Esophagus squamous epithelium (tissue), 4 donors: ENCODE data around the gene MLLT10.

Experiments used
- POLR2A ChIP-seq, 4 donors: fragments of 450-650 bp; IDR thresholded peaks; one replicate each; pipeline ENCODE4 v1.6.1; 2017; ENCODE audit warnings: antibody characterized with exemption in 4 of 4, mild to moderate bottlenecking in 4 of 4, moderate library complexity in 3 of 4
- TF ChIP-seq, protein P1 (sequence below), 6 experiments: fragments of 450-650 bp in 4 of 6; fragments of 200-600 bp in 2 of 6; sonication (generic) in 2 of 6; IDR thresholded peaks; one replicate each; pipeline ENCODE4 v1.5.1; 2016 to 2019; ENCODE audit warnings: antibody characterized with exemption in 6 of 6, mild to moderate bottlenecking in 4 of 6, moderate library complexity in 4 of 6

- TF ChIP-seq, protein P1, sequence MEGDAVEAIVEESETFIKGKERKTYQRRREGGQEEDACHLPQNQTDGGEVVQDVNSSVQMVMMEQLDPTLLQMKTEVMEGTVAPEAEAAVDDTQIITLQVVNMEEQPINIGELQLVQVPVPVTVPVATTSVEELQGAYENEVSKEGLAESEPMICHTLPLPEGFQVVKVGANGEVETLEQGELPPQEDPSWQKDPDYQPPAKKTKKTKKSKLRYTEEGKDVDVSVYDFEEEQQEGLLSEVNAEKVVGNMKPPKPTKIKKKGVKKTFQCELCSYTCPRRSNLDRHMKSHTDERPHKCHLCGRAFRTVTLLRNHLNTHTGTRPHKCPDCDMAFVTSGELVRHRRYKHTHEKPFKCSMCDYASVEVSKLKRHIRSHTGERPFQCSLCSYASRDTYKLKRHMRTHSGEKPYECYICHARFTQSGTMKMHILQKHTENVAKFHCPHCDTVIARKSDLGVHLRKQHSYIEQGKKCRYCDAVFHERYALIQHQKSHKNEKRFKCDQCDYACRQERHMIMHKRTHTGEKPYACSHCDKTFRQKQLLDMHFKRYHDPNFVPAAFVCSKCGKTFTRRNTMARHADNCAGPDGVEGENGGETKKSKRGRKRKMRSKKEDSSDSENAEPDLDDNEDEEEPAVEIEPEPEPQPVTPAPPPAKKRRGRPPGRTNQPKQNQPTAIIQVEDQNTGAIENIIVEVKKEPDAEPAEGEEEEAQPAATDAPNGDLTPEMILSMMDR (IDR thresholded peaks at IDR 0.05), result no peak
- TF ChIP-seq POLR2A (IDR thresholded peaks at IDR 0.05), result no peak
These were observed 14.0 kb upstream of the MLLT10 start for GRCh38 chr10:21519941-21520436.
